Measurements from ENCODE around the gene GTF3C2. TPM values are rescaled to one million over a fixed set of nuclear protein-coding genes. Genes with fewer than 3 reads are reported as not detected.
A peak's percentile ranks its signal among the peaks of the same experiment; 100 is the strongest.

The GTF3C2 gene
- total and polyA plus RNA-seq, 2 of the 13 experiments (the other 11 are each of a cell fraction or from before 2014, with no cell fraction given): 77.5 to 130 TPM

- TF ChIP-seq STAT6 (CRISPR knock-in tag; IDR thresholded peaks at IDR 0.05; ENCODE audit: borderline replicate concordance): peak; percentile 44
- peak; percentile 94 for TF ChIP-seq ZNF776 (CRISPR knock-in tag; IDR thresholded peaks at IDR 0.05)
- peak; percentile 96 for TF ChIP-seq HBP1 (CRISPR knock-in tag; IDR thresholded peaks at IDR 0.05; ENCODE audit: low read depth)
- TF ChIP-seq ZNF24 (IDR thresholded peaks at IDR 0.05): no peak
- TF ChIP-seq KDM1A (CRISPR knock-in tag; IDR thresholded peaks at IDR 0.05): no peak
- no peak for TF ChIP-seq ZNF720 (CRISPR knock-in tag; IDR thresholded peaks at IDR 0.05)
- peak; percentile 92 for TF ChIP-seq ZNF574 (CRISPR knock-in tag; IDR thresholded peaks at IDR 0.05)
- peak; percentile 50; the same call in 1 of the 2 replicates for TF ChIP-seq ELK4 (CRISPR knock-in tag; IDR thresholded peaks at IDR 0.05; ENCODE audit: borderline replicate concordance)
- TF ChIP-seq ZFP62 (CRISPR knock-in tag; IDR thresholded peaks at IDR 0.05): peak; percentile 23; the same call in 1 of the 2 replicates
- TF ChIP-seq SUZ12 (IDR thresholded peaks at IDR 0.05; ENCODE audit: low read depth, low read length): no peak
- 0 out of 2 replicates have a peak, but pooled peaks have one; percentile 28 for TF ChIP-seq SMAD1 (CRISPR knock-in tag; IDR thresholded peaks at IDR 0.05; ENCODE audit: borderline replicate concordance, low read depth)
- TF ChIP-seq HOXA3 (CRISPR knock-in tag; IDR thresholded peaks at IDR 0.05): peak; percentile 84
- TF ChIP-seq PHF5A (CRISPR knock-in tag; IDR thresholded peaks at IDR 0.05; ENCODE audit: low read depth, unreplicated experiment): peak; percentile 57
- no peak for TF ChIP-seq DNMT1 (CRISPR knock-in tag; IDR thresholded peaks at IDR 0.05)
- no peak; the same call in 1 of the 2 replicates for TF ChIP-seq SMAD9 (CRISPR knock-in tag; IDR thresholded peaks at IDR 0.05)
- TF ChIP-seq ZNF704 (CRISPR knock-in tag; IDR thresholded peaks at IDR 0.05; ENCODE audit: borderline replicate concordance): peak; percentile 91; the same call in 1 of the 2 replicates
- TF ChIP-seq PTBP1 (IDR thresholded peaks at IDR 0.05; ENCODE audit: low read depth, low read length, poor library complexity, severe bottlenecking): no peak
- peak; percentile 56; the same call in 1 of the 2 replicates for TF ChIP-seq RCOR2 (CRISPR knock-in tag; IDR thresholded peaks at IDR 0.05)
- peak; percentile 87; the same call in 1 of the 2 replicates for TF ChIP-seq MLX (CRISPR knock-in tag; IDR thresholded peaks at IDR 0.05)
These were observed 33.6 kb downstream of the GTF3C2 start, which contains the start of gene MPV17 (continued) for GRCh38 chr2:27322766-27323595.
